HepG2 (cell line): ENCODE measurements around the gene PLG. TPM values are rescaled to one million over a fixed set of nuclear protein-coding genes. Genes with fewer than 3 reads are reported as not detected.
A peak's percentile ranks its signal among the peaks of the same experiment; 100 is the strongest.
"Not testable (repeated sequence)": the region's sequence is repeated elsewhere in the genome, so short reads cannot be mapped to it uniquely, and the experiment has no call there.

Experiments
- ATAC-seq: fragments of 200-7000 bp; cut with Tn5 transposase; 3 replicates; pipeline ENCODE4 v1.9.1; 2020; ENCODE audit warnings: mild to moderate bottlenecking, moderate library complexity
- BruUV-seq: library from RNA; stranded (reverse); fragments of 400-500 nt; replicated peaks from 2 replicates; lab custom pipeline; 2021; lab: Mats Ljungman, UMichigan
- CTCF ChIA-PET: fragments of 300-600 bp; formaldehyde crosslinking; extraction: SDS; loops from one replicate; lab custom pipeline; 2021; ENCODE audit warnings: low total read pairs, inconsistent platforms, low intra/inter-chr PET ratio; lab: Yijun Ruan, JAX
- POLR2A ChIA-PET: fragments of 350-600 bp; sonication (Branson Sonifier 250); formaldehyde crosslinking; loops from one replicate; lab custom pipeline; 2020; ENCODE audit warnings: antibody characterized with exemption, inconsistent platforms; lab: Yijun Ruan, JAX
- DNase-seq: peaks from one replicate; pipeline ENCODE4 v3.0.0-alpha.2; 2015; ENCODE audit warnings: low spot score
- FAIRE-seq: peaks from 3 replicates; lab custom pipeline; 2011; peaks lifted over from hg19 to GRCh38; lab: Jason Lieb, UNC
- H2AFZ ChIP-seq: one replicate; pipeline ENCODE4 v1.6.1; 2011; ENCODE audit warnings: low read length, inconsistent platforms
- H3K27ac ChIP-seq: fragments of 300-600 bp; 3 replicates; pipeline ENCODE4 v1.8.0; 2011; ENCODE audit warnings: mixed run types, mild to moderate bottlenecking, mixed read lengths, low read length, inconsistent platforms; ENCODE audit not compliant: insufficient read depth; ENCODE audit errors: extremely low read length
- H3K27me3 ChIP-seq, 2 experiments: fragments of 200-600 bp in 1 of 2; 2 replicates in 1 of 2; 3 replicates in 1 of 2; pipeline versions ENCODE4 v1.6.0 to v1.8.0; 2011; ENCODE audit warnings: low read length in 2 of 2, mild to moderate bottlenecking in 2 of 2, moderate library complexity in 2 of 2, inconsistent platforms in 1 of 2; ENCODE audit not compliant: insufficient read depth in 2 of 2, control insufficient read depth in 1 of 2
- H3K36me3 ChIP-seq, 2 experiments: fragments of 200-600 bp in 1 of 2; replicated peaks in 1 of 2; 2 replicates in 1 of 2; 3 replicates in 1 of 2; pipeline versions ENCODE4 v1.5.1 to v1.8.0; 2011; ENCODE audit warnings: low read length in 2 of 2, inconsistent platforms in 1 of 2; ENCODE audit not compliant: insufficient read depth in 2 of 2, control insufficient read depth in 1 of 2
- H3K4me1 ChIP-seq: 2 replicates; pipeline ENCODE4 v1.5.1; 2012; ENCODE audit warnings: low read length, inconsistent platforms; ENCODE audit not compliant: insufficient read depth
- H3K4me2 ChIP-seq: 2 replicates; pipeline ENCODE4 v1.6.0; 2011; ENCODE audit warnings: low read depth, low read length, inconsistent platforms
- H3K4me3 ChIP-seq, 3 experiments: fragments of 200-600 bp in 1 of 3; sonication (generic), shearing (Covaris generic) in 1 of 3; replicated peaks in 1 of 3; 2 replicates each; pipeline ENCODE4 v1.5.1; 2011 to 2016; ENCODE audit warnings: low read length in 3 of 3, inconsistent platforms in 2 of 3, low read depth in 2 of 3, mild to moderate bottlenecking in 2 of 3, control low read depth in 1 of 3, mixed read lengths in 1 of 3; ENCODE audit not compliant: insufficient read depth in 1 of 3
- H3K79me2 ChIP-seq: one replicate; pipeline ENCODE4 v1.6.1; 2011; ENCODE audit warnings: low read length, inconsistent platforms; ENCODE audit not compliant: insufficient read depth
- H3K9ac ChIP-seq: 2 replicates; pipeline ENCODE4 v1.6.0; 2011; ENCODE audit warnings: mild to moderate bottlenecking, low read depth, low read length, inconsistent platforms; ENCODE audit not compliant: insufficient read depth
- H3K9me3 ChIP-seq: 2 replicates; pipeline ENCODE4 v1.5.1; 2012; ENCODE audit warnings: mild to moderate bottlenecking, low read length
- H4K20me1 ChIP-seq: 2 replicates; pipeline ENCODE4 v1.6.0; 2011; ENCODE audit warnings: inconsistent platforms, mild to moderate bottlenecking, low read length, moderate library complexity; ENCODE audit not compliant: insufficient read depth
- HDAC1 ChIP-seq: sonication (generic); formaldehyde crosslinking; IDR thresholded peaks from 2 replicates; pipeline ENCODE4 v1.5.1; 2020; ENCODE audit warnings: mild to moderate bottlenecking, missing genetic modification reagents
- HNF4A ChIP-seq: sonication (generic); formaldehyde crosslinking; IDR thresholded peaks from 2 replicates; pipeline ENCODE4 v1.4.0; 2020; ENCODE audit warnings: missing genetic modification reagents
- LCORL ChIP-seq, 2 experiments: fragments of 450-650 bp in 1 of 2; sonication (generic) in 1 of 2; formaldehyde crosslinking in 1 of 2; IDR thresholded peaks; 2 replicates each; pipeline versions ENCODE4 v1.5.0 to v1.6.1; 2017 to 2020; ENCODE audit warnings: antibody characterized with exemption in 1 of 2, missing genetic modification reagents in 1 of 2
- MED1 ChIP-seq: sonication (generic); formaldehyde crosslinking; IDR thresholded peaks from 2 replicates; pipeline ENCODE4 v1.4.0; 2020; ENCODE audit warnings: missing genetic modification reagents
- NCOR1 ChIP-seq: fragments of 200-600 bp; sonication (generic); IDR thresholded peaks from 2 replicates; pipeline ENCODE4 v1.7.0; 2017; ENCODE audit warnings: antibody characterized with exemption, low read length, borderline replicate concordance
- NR2F2 ChIP-seq: IDR thresholded peaks from 2 replicates; pipeline ENCODE4 v1.6.1; 2012; ENCODE audit warnings: low read depth, inconsistent platforms, borderline replicate concordance
- NR2F6 ChIP-seq, 2 experiments: IDR thresholded peaks; 2 replicates each; pipeline ENCODE4 v1.6.1; 2016; ENCODE audit warnings: antibody characterized with exemption in 1 of 2, mild to moderate bottlenecking in 1 of 2
- PPARG ChIP-seq: conservative IDR thresholded peaks from 2 replicates; pipeline ENCODE4 v1.6.1; 2016; ENCODE audit warnings: missing biosample characterization, missing genetic modification reagents
- RARA ChIP-seq: IDR thresholded peaks from 2 replicates; pipeline ENCODE4 v1.6.1; 2016; ENCODE audit warnings: missing genetic modification reagents, missing compliant biosample characterization
- WIZ ChIP-seq: sonication (generic); formaldehyde crosslinking; IDR thresholded peaks from 2 replicates; pipeline ENCODE4 v1.5.1; 2020; ENCODE audit warnings: mild to moderate bottlenecking, missing genetic modification reagents
- in situ Hi-C: cut with HindIII; loops from 2 replicates; pipeline ENCODE4 v1.10.0; 2017; ENCODE audit warnings: low pct_unique_long_range_greater_than_20kb; ENCODE audit not compliant: extremely low pct_ligation_motif_present
- intact Hi-C: fragments of 100-400 bp; cut with micrococcal nuclease; formaldehyde crosslinking; loops from one replicate; pipeline ENCODE4 v1.10.0; 2022; ENCODE audit not compliant: unreplicated experiment
- polyA plus RNA-seq, 8 experiments: library from polyadenylated mRNA; depleted of rRNA in 3 of 8; stranded (reverse) in 7 of 8; unstranded in 1 of 8; fragments of >200 nt; fragmentation: Illumina TruSeq in 4 of 8; extraction: Trizol in 4 of 8; gene quantifications; 2 replicates each; pipeline versions ENCODE4 v1.2.1 to v1.2.3, GENCODE V29; 2011 to 2016; ENCODE audit warnings: low read depth in 4 of 8, missing spikeins in 1 of 8, mixed read lengths in 1 of 8; ENCODE audit not compliant: insufficient read depth in 1 of 8
- total RNA-seq, 5 experiments: library from RNA; depleted of rRNA; stranded (reverse); fragments of >200 nt; fragmentation: Illumina TruSeq; extraction: Trizol; gene quantifications; 2 replicates each; pipeline ENCODE4 v1.2.3, GENCODE V29; 2016; ENCODE audit warnings: low read depth in 1 of 5
- TF ChIP-seq, protein P1 (sequence below): sonication (generic); formaldehyde crosslinking; conservative IDR thresholded peaks from 2 replicates; pipeline ENCODE4 v1.4.0; 2020; ENCODE audit warnings: mild to moderate bottlenecking, missing genetic modification reagents, moderate library complexity
- TF ChIP-seq, protein P2 (sequence below): sonication (generic); formaldehyde crosslinking; IDR thresholded peaks from 2 replicates; pipeline ENCODE4 v1.5.1; 2020; ENCODE audit warnings: mild to moderate bottlenecking, missing genetic modification reagents, borderline replicate concordance
- TF ChIP-seq, protein P3 (sequence below): sonication (generic); formaldehyde crosslinking; IDR thresholded peaks from 2 replicates; pipeline ENCODE4 v1.8.1; 2022; ENCODE audit warnings: mild to moderate bottlenecking, missing genetic modification reagents

The PLG gene
- total and polyA plus RNA-seq, 2 of the 13 experiments (the other 11 are each of a cell fraction or from before 2014, with no cell fraction given) = 1.7 to 10.7 TPM

DNA sequence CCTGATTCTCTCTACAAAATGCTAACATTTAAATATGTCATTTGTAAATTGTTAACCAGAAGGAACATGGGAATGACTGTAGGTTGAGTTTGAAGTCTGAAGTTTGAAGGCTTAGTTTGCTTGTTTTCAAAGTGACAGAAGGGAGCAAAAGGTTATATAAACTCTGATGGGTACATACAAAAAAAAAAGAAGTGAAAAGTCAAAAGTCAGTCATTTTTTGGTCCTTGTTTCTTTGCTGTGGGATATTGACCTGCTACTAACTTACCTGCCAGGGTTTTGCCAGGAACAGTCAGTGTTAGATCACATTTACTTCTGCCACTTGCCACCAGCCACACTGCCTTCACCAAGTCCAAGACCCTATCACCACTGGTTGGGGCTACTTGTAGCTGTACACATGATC lies 6.9 kb downstream of the PLG start:
- CTCF ChIA-PET; FAIRE-seq; TF ChIP-seq LCORL (IDR thresholded peaks at IDR 0.05): not testable (repeated sequence)
- ATAC-seq = peak; percentile 77
- TF ChIP-seq HNF4A = peak; percentile 27; the same call in 1 of the 2 replicates
- 0 out of 2 replicates have a peak, but pooled peaks have one; percentile 35 for TF ChIP-seq WIZ (CRISPR knock-in tag)
- TF ChIP-seq, protein P1, sequence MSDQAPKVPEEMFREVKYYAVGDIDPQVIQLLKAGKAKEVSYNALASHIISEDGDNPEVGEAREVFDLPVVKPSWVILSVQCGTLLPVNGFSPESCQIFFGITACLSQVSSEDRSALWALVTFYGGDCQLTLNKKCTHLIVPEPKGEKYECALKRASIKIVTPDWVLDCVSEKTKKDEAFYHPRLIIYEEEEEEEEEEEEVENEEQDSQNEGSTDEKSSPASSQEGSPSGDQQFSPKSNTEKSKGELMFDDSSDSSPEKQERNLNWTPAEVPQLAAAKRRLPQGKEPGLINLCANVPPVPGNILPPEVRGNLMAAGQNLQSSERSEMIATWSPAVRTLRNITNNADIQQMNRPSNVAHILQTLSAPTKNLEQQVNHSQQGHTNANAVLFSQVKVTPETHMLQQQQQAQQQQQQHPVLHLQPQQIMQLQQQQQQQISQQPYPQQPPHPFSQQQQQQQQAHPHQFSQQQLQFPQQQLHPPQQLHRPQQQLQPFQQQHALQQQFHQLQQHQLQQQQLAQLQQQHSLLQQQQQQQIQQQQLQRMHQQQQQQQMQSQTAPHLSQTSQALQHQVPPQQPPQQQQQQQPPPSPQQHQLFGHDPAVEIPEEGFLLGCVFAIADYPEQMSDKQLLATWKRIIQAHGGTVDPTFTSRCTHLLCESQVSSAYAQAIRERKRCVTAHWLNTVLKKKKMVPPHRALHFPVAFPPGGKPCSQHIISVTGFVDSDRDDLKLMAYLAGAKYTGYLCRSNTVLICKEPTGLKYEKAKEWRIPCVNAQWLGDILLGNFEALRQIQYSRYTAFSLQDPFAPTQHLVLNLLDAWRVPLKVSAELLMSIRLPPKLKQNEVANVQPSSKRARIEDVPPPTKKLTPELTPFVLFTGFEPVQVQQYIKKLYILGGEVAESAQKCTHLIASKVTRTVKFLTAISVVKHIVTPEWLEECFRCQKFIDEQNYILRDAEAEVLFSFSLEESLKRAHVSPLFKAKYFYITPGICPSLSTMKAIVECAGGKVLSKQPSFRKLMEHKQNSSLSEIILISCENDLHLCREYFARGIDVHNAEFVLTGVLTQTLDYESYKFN = peak; percentile 85
- 0 out of 2 replicates have a peak, but pooled peaks have one; percentile 15 for TF ChIP-seq NCOR1
- TF ChIP-seq LCORL (CRISPR knock-in tag; IDR thresholded peaks at IDR 0.05) = 0 out of 2 replicates have a peak, but pooled peaks have one; percentile 37
- TF ChIP-seq HDAC1 = peak; percentile 44; the same call in 1 of the 2 replicates
- TF ChIP-seq, protein P2, sequence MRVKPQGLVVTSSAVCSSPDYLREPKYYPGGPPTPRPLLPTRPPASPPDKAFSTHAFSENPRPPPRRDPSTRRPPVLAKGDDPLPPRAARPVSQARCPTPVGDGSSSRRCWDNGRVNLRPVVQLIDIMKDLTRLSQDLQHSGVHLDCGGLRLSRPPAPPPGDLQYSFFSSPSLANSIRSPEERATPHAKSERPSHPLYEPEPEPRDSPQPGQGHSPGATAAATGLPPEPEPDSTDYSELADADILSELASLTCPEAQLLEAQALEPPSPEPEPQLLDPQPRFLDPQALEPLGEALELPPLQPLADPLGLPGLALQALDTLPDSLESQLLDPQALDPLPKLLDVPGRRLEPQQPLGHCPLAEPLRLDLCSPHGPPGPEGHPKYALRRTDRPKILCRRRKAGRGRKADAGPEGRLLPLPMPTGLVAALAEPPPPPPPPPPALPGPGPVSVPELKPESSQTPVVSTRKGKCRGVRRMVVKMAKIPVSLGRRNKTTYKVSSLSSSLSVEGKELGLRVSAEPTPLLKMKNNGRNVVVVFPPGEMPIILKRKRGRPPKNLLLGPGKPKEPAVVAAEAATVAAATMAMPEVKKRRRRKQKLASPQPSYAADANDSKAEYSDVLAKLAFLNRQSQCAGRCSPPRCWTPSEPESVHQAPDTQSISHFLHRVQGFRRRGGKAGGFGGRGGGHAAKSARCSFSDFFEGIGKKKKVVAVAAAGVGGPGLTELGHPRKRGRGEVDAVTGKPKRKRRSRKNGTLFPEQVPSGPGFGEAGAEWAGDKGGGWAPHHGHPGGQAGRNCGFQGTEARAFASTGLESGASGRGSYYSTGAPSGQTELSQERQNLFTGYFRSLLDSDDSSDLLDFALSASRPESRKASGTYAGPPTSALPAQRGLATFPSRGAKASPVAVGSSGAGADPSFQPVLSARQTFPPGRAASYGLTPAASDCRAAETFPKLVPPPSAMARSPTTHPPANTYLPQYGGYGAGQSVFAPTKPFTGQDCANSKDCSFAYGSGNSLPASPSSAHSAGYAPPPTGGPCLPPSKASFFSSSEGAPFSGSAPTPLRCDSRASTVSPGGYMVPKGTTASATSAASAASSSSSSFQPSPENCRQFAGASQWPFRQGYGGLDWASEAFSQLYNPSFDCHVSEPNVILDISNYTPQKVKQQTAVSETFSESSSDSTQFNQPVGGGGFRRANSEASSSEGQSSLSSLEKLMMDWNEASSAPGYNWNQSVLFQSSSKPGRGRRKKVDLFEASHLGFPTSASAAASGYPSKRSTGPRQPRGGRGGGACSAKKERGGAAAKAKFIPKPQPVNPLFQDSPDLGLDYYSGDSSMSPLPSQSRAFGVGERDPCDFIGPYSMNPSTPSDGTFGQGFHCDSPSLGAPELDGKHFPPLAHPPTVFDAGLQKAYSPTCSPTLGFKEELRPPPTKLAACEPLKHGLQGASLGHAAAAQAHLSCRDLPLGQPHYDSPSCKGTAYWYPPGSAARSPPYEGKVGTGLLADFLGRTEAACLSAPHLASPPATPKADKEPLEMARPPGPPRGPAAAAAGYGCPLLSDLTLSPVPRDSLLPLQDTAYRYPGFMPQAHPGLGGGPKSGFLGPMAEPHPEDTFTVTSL (CRISPR knock-in tag) = peak; percentile 85; the same call in 1 of the 2 replicates
- TF ChIP-seq, protein P3, sequence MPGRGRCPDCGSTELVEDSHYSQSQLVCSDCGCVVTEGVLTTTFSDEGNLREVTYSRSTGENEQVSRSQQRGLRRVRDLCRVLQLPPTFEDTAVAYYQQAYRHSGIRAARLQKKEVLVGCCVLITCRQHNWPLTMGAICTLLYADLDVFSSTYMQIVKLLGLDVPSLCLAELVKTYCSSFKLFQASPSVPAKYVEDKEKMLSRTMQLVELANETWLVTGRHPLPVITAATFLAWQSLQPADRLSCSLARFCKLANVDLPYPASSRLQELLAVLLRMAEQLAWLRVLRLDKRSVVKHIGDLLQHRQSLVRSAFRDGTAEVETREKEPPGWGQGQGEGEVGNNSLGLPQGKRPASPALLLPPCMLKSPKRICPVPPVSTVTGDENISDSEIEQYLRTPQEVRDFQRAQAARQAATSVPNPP = 0 out of 2 replicates have a peak, but pooled peaks have one; percentile 42
- TF ChIP-seq NR2F6 (IDR thresholded peaks at IDR 0.05) = peak; percentile 70
- peak; percentile 44; the same call in 1 of the 2 replicates for TF ChIP-seq NR2F6 (CRISPR knock-in tag; IDR thresholded peaks at IDR 0.05)
- TF ChIP-seq MED1 = peak; percentile 29; the same call in 1 of the 2 replicates
- TF ChIP-seq PPARG (CRISPR knock-in tag) = peak; percentile 73; the same call in 1 of the 2 replicates
- peak; percentile 36; the same call in 1 of the 2 replicates for TF ChIP-seq RARA (CRISPR knock-in tag)
- TF ChIP-seq NR2F2 = peak; percentile 66; the same call in 1 of the 2 replicates

More for the DNA sequence above, 6.9 kb downstream of the PLG start:
- DNase-seq, H3K36me3 ChIP-seq, H2AFZ ChIP-seq, in situ Hi-C loops, POLR2A ChIA-PET, H3K9ac ChIP-seq, H3K27me3 ChIP-seq, intact Hi-C loops, H3K4me3 ChIP-seq, H3K79me2 ChIP-seq, BruUV-seq, H3K9me3 ChIP-seq, H4K20me1 ChIP-seq: not testable (repeated sequence)
- Histone ChIP-seq H3K4me1 (peaks cover 52% of the 10 kb centered on the region), H3K4me2 (peak overlapping the region; percentile 49; the same call in 1 of the 2 replicates), H3K27ac (peak overlapping the region; percentile 63)
